Stomach smooth muscle (tissue), 2 donors: ENCODE measurements around the gene NSUN6.

Source experiments
- H3K27ac ChIP-seq: one replicate; pipeline ENCODE4 v1.7.0; 2013; ENCODE audit warnings: mild to moderate bottlenecking, low read length, inconsistent platforms
- H3K27me3 ChIP-seq, 2 donors: one replicate each; pipeline ENCODE4 v1.7.0; 2013; ENCODE audit warnings: low read length in 2 of 2; ENCODE audit not compliant: insufficient read depth in 2 of 2, control insufficient read depth in 1 of 2
- H3K36me3 ChIP-seq, 2 donors: one replicate each; pipeline ENCODE4 v1.7.0; 2013; ENCODE audit warnings: low read length in 2 of 2; ENCODE audit not compliant: control insufficient read depth in 2 of 2, insufficient read depth in 2 of 2
- H3K4me1 ChIP-seq: one replicate; pipeline ENCODE4 v1.7.0; 2013; ENCODE audit warnings: low read length; ENCODE audit not compliant: control insufficient read depth, insufficient read depth
- H3K4me3 ChIP-seq, 2 donors: one replicate each; pipeline ENCODE4 v1.7.0; 2013; ENCODE audit warnings: low read length in 2 of 2
- H3K9ac ChIP-seq, 2 donors: one replicate each; pipeline ENCODE4 v1.7.0; 2013; ENCODE audit warnings: low read length in 2 of 2, mild to moderate bottlenecking in 1 of 2
- H3K9me3 ChIP-seq, 2 donors: one replicate each; pipeline ENCODE4 v1.7.0; 2013; ENCODE audit warnings: low read length in 2 of 2; ENCODE audit not compliant: control insufficient read depth in 2 of 2
- donor health status: healthy.
- donor health status: Pancreatic carcinoma.

The NSUN6 gene, protein sequence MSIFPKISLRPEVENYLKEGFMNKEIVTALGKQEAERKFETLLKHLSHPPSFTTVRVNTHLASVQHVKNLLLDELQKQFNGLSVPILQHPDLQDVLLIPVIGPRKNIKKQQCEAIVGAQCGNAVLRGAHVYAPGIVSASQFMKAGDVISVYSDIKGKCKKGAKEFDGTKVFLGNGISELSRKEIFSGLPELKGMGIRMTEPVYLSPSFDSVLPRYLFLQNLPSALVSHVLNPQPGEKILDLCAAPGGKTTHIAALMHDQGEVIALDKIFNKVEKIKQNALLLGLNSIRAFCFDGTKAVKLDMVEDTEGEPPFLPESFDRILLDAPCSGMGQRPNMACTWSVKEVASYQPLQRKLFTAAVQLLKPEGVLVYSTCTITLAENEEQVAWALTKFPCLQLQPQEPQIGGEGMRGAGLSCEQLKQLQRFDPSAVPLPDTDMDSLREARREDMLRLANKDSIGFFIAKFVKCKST

DNA sequence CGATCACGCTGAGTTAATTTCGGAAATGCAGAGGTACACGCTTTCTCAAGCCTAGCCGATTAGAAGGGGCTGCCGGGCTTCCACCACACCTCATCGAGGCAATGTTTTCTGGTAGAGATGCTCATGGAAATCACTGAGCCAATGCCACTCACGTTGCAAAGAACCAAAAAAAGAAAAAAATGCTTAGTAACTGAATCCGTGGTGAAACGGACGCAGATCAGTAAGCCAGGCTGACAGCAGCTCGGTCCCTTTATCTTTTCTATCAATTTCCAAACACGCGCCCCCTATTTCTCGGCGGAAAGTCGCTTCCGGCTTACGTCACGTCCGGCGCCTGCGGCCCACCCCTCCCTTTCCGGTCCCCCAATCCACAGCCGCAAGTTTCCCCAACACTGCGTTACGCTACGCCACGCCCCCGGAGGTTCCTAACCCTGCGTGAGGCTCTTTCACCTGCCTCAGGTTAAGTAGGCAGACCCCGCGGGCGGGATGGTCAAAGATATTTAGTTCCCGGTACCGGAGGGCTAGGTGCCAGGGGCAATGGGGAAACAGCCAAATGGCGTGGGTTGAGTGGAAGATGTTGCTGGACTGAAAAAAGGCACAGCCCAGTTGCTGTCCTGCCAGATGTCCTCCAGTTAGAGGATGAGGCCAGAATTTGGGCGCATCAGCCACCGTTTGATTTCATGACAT, at the start of gene NSUN6:
NSUN6 (minus strand) TSS at position 264 of the 684 bp plus-strand sequence. CDS start 384 bp downstream, outside the sequence.
- H3K27ac ChIP-seq = peak within 1 kb of the TSS; percentile 84
- peak within 1 kb of the TSS; percentile 75 to 90 for H3K9ac ChIP-seq
- H3K4me1 ChIP-seq = no peaks in the 10 kb centered on the region
- H3K4me3 ChIP-seq = peak within 1 kb of the TSS; percentile 91 to 92
- H3K27me3 ChIP-seq = no peaks in the 10 kb centered on the region
- no peaks in the 10 kb centered on the region for H3K9me3 ChIP-seq
- peaks cover 0 to 2% of the 10 kb centered on the region in 2 donors for H3K36me3 ChIP-seq

DNA sequence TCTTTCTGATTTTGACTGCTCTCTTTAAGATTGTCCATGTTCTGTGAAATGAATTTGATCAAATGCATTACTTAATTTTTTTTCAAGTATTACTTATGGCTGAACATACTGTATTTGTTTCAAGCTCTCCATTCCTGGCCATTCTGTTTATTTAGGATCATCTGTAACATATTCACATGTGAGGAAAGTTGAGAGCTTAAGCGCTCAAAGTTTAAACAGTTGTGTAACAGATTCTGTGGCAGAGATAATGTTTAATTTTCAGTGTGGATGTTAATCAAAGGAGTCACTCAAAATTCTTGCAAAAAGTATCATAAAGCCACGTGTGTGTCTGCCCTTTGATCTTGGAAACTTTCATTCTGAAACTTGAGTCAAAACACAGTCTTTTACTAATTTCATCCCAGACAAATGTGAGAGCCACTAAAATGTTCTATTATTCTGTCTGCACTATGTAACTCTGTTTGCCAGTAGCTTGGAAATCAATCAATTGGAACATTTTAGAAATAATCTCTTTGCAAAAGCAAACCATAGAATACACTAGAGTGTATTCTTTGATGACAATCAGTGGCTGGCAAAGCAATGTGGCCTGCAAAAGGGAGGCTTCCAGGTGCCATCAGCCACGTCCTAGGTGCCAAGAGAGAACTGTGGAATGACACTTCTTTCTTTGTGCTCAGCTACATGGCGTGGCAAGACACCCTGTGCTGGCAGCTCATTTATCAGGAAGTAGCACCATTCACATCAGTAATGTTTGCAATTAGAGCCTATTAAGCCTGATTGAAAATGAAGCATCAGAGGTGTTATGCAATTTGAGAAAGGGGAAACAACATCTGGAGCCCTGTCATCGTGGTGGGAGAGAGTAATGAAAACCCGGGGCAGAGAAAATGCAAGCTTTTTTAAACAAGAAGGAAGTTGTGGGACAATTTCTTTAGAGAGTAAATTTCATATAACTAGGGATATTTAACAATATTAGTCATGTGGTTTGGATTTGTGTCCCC, 48.8 kb upstream of the NSUN6 start:
- no peak overlapping the region for H3K4me3 ChIP-seq
- no peaks in the 10 kb centered on the region for H3K27me3 ChIP-seq
- H3K27ac ChIP-seq = no peak overlapping the region
- peaks cover 0 to 4% of the 10 kb centered on the region in 2 donors for H3K9me3 ChIP-seq
- no peaks in the 10 kb centered on the region for H3K36me3 ChIP-seq
- H3K9ac ChIP-seq = no peak overlapping the region
- no peaks in the 10 kb centered on the region for H3K4me1 ChIP-seq

DNA sequence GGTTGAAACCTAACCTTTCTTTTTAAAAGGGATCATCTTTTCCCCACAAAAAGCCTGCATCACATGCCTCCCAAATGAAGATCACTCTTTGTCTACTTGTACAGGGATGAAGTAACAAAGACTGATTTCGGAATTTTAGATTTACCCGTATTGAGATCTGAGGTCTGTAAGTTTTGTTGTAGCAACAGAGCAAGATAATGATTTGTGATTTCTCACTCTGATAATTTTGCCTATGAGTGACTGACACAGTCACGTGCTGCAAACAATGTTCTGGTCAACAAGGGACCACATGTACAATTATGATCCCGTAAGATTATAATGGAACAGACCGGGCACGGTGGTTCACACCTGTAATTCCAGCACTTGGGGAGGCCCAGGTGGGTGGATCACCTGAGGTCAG, 39.2 kb upstream of the NSUN6 start:
- Histone ChIP-seq H3K9ac (no peak overlapping the region), H3K4me3 (no peak overlapping the region), H3K27me3 (no peaks in the 10 kb centered on the region), H3K27ac (no peak overlapping the region), H3K4me1 (no peaks in the 10 kb centered on the region), H3K36me3 (no peaks in the 10 kb centered on the region), H3K9me3 (no peaks in the 10 kb centered on the region)

DNA sequence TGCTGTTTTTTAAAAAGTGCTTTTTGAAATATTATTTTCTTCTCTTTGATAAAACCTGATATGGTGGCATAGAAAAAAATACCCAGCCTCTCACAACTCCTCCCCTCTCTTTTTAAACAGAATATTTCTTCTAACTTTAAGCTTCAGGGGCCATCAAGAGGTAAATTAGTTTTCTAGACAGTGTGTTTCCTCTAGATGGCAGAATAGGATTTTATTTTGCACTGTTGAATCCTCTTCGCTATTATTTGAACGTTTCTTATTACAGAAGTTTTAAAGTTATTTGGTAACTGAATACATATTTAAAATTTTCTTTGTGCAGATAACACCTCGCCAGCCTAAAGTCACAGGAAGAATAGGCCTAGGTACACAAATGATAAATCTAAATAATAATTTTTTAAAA, 38.1 kb upstream of the NSUN6 start:
- H3K27ac ChIP-seq = no peak overlapping the region
- H3K9me3 ChIP-seq = no peaks in the 10 kb centered on the region
- no peak overlapping the region for H3K9ac ChIP-seq
- H3K36me3 ChIP-seq = no peaks in the 10 kb centered on the region
- no peaks in the 10 kb centered on the region for H3K4me1 ChIP-seq
- no peaks in the 10 kb centered on the region for H3K27me3 ChIP-seq
- H3K4me3 ChIP-seq = no peak overlapping the region

DNA sequence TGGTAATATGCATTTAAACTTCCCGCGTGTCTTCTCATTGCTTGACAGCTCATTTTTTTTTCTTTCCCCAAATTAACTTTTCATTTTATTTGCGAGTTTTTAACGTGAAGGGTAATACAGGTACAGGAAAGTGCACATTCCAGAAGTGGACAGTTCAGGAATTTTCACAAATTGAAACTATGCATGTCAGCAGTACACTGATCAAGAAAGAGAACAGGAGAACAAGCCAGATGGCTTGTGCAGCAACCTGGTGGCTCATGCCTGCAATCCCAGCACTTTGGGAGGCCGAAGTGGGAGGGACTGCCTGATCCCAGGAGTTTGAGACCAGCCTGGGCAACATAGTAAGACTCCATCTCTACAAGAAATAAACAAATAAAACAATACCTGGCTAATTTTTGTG, 36.3 kb upstream of the NSUN6 start:
- no peaks in the 10 kb centered on the region for H3K36me3 ChIP-seq
- no peaks in the 10 kb centered on the region for H3K27me3 ChIP-seq
- no peak overlapping the region for H3K27ac ChIP-seq
- H3K4me3 ChIP-seq = no peak overlapping the region
- no peaks in the 10 kb centered on the region for H3K4me1 ChIP-seq
- no peak overlapping the region for H3K9ac ChIP-seq
- H3K9me3 ChIP-seq = no peaks in the 10 kb centered on the region

DNA sequence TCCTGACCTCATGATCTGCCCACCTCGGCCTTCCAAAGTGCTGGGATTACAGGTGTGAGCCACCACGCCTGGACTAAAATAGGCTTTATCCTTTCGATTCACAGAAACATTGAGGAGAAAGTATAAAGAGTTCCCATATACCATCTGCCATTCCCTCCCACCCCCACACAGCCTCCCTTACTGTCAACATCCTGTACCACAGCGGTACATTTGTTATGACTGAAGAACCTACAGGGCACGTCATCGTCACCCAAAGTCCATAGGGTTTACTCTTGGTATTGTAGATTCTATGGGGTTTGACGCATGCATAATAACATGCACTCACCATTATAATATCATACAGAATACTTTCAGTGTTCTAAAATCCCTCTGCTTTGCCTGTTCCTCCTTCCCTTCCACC, 35.8 kb upstream of the NSUN6 start:
- Histone ChIP-seq H3K4me3 (no peak overlapping the region), H3K9ac (no peak overlapping the region), H3K27ac (no peak overlapping the region), H3K4me1 (no peaks in the 10 kb centered on the region), H3K36me3 (no peaks in the 10 kb centered on the region), H3K27me3 (no peaks in the 10 kb centered on the region), H3K9me3 (no peaks in the 10 kb centered on the region)

DNA sequence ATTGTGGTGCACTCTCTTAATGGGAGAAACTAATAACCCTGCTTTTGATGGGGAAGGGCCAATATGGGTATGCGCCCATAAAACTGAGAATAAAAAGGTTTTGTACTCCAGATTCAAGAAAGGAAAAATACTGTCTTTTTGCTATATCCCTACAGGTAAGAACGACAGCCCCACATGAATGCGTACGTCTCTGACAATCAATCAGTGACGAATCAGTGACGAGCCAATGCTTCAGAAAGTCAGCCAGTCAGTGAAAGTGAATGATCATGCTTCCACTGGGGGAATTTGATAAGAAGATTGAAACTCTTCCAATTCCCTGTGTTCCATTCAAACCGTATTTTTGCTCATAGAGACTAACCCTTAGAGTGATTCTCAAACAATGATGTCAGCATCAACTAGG, 34.2 kb upstream of the NSUN6 start:
- Histone ChIP-seq H3K4me1 (no peaks in the 10 kb centered on the region), H3K36me3 (no peaks in the 10 kb centered on the region), H3K27ac (no peak overlapping the region), H3K27me3 (no peaks in the 10 kb centered on the region), H3K9me3 (no peaks in the 10 kb centered on the region), H3K4me3 (no peak overlapping the region), H3K9ac (no peak overlapping the region)

DNA sequence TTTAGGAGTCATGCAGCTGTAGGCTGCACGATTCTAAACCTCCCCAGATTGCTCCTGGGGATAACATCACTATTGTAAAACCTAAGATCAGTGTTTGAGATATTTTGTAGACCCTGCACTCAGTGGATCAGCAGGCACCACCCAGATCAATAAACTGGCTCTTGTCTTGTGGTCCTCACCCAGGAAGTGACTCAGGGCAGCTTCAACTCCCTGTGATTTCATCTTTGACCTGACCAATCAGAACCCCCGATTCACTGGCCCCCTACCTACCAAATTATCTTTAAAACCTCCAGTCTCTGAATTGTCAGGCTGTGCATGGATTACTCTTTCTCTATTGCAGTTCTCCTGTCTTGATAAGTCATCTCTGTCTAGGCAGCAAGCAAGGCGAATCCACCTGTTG, 33.6 kb upstream of the NSUN6 start:
- Histone ChIP-seq H3K9me3 (no peaks in the 10 kb centered on the region), H3K9ac (no peak overlapping the region), H3K27me3 (no peaks in the 10 kb centered on the region), H3K36me3 (no peaks in the 10 kb centered on the region), H3K4me1 (no peaks in the 10 kb centered on the region), H3K27ac (no peak overlapping the region), H3K4me3 (no peak overlapping the region)

DNA sequence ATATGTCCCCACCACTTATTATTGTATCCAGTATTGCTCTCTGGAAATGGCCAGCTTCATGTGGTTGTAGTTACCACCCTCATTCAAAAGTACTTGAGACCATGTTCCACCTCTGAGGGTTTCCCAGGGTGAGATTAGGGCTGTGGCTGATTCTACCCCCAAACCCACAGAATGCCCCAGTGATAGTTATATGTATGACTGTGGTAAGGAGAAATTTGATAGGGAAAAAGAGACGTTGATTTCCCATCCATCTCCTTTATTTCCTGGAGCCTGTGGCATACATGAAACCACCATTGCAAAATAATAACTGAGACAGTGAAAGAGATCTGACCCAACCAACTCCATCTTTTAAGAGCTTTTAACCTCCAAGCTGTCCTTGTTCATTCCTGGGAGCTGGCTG, 33.0 kb upstream of the NSUN6 start:
- Histone ChIP-seq H3K27ac (no peak overlapping the region), H3K27me3 (no peaks in the 10 kb centered on the region), H3K4me3 (no peak overlapping the region), H3K4me1 (no peaks in the 10 kb centered on the region), H3K9ac (no peak overlapping the region), H3K36me3 (no peaks in the 10 kb centered on the region), H3K9me3 (no peaks in the 10 kb centered on the region)

DNA sequence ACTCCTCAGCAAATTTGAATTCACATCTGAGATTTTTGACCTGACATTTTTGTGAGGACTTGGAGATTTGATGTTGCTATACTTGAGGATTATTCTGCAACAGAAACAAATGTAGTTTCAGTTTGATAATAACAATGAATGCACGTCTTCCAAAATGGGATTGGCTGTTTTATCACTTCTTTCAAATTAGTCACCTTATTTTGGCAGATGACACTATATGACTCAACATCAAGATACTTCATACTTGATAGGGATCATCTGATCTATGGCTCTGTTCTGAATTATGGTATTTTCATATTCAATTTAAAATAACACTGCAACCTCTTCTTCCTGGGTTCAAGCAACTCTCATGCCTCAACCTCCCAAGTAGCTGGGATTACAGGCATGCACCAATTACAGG, 32.0 kb upstream of the NSUN6 start:
- Histone ChIP-seq H3K4me3 (no peak overlapping the region), H3K27me3 (no peaks in the 10 kb centered on the region), H3K9me3 (no peaks in the 10 kb centered on the region), H3K36me3 (no peaks in the 10 kb centered on the region), H3K27ac (no peak overlapping the region), H3K4me1 (no peaks in the 10 kb centered on the region), H3K9ac (no peak overlapping the region)
